Adrenal gland (tissue), 12 donors: ENCODE measurements around the gene NPR3. TPM values are rescaled to one million over a fixed set of nuclear protein-coding genes. Genes with fewer than 3 reads are reported as not detected.

ENCODE experiments used
- DNase-seq, 7 donors: peaks; one replicate each; pipeline ENCODE4 v3.0.0-alpha.2; 2019 to 2020
- H3K27ac ChIP-seq, 5 donors: fragments of 200-600 bp; sonication (generic) in 4 of 5; 1 replicate in 3 of 5; 2 replicates in 2 of 5; pipeline versions ENCODE4 v1.5.1 to v1.8.0; 2016 to 2020; ENCODE audit warnings: mild to moderate bottlenecking in 1 of 5
- H3K27me3 ChIP-seq: fragments of 200-600 bp; 2 replicates; pipeline ENCODE4 v1.8.0; 2021
- H3K36me3 ChIP-seq, 2 donors: fragments of 200-600 bp; replicated peaks in 1 of 2; 1 replicate in 1 of 2; 2 replicates in 1 of 2; pipeline versions ENCODE4 v1.5.1 to v1.8.0; 2018 to 2022
- H3K4me1 ChIP-seq, 2 donors: fragments of 200-600 bp; replicated peaks in 1 of 2; 1 replicate in 1 of 2; 2 replicates in 1 of 2; pipeline versions ENCODE4 v1.5.1 to v1.8.0; 2018 to 2021
- H3K4me3 ChIP-seq, 4 donors: fragments of 200-600 bp; sonication (generic) in 3 of 4; one replicate each; pipeline ENCODE4 v1.5.1; 2016 to 2018
- H3K9me3 ChIP-seq, 3 donors: fragments of 200-600 bp; sonication (generic) in 1 of 3; replicated peaks in 1 of 3; 1 replicate in 2 of 3; 2 replicates in 1 of 3; pipeline versions ENCODE4 v1.5.1 to v1.8.0; 2016 to 2021
- CTCF ChIP-seq, 6 experiments: fragments of 450-650 bp in 4 of 6; fragments of 200-600 bp in 2 of 6; sonication (generic) in 1 of 6; IDR thresholded peaks; 1 replicate in 5 of 6; 2 replicates in 1 of 6; pipeline versions ENCODE4 v1.5.1 to v1.8.0; 2016 to 2021; ENCODE audit warnings: antibody characterized with exemption in 6 of 6, mild to moderate bottlenecking in 2 of 6, moderate library complexity in 1 of 6
- POLR2A ChIP-seq, 2 donors: fragments of 450-650 bp; IDR thresholded peaks; one replicate each; pipeline ENCODE4 v1.6.1; 2017; ENCODE audit warnings: antibody characterized with exemption in 2 of 2, mild to moderate bottlenecking in 2 of 2, moderate library complexity in 1 of 2
- WGBS, 4 donors: extraction: QIAGEN DNeasy Blood & Tissue Kit in 2 of 4; methylation state at CpG; one replicate each; pipeline versions ENCODE4 v1.1.5 to v1.1.7; 2013 to 2017; 5-methylcytosine and 5-hydroxymethylcytosine counted together
- intact Hi-C, 2 donors: fragments of 100-400 bp; cut with DNase I; formaldehyde crosslinking; loops; one replicate each; pipeline versions ENCODE4 v1.14.1 to v1.15.0; 2022 to 2023
- polyA plus RNA-seq, 3 donors: library from polyadenylated mRNA; stranded (reverse); fragments of 200-250 nt in 2 of 3; fragments of 350-450 nt in 1 of 3; fragmentation: Illumina TruSeq in 1 of 3; extraction: RNeasy Lipid Tissue Mini Kit (QIAGEN cat#74804) in 1 of 3; gene quantifications; one replicate each; pipeline ENCODE4 v1.2.3, GENCODE V29; 2013 to 2014
- total RNA-seq, 9 donors: library from RNA; depleted of rRNA in 4 of 9; stranded (reverse); fragments of >200 nt in 4 of 9; fragments of 120-200 nt in 1 of 9; fragmentation: NEBNext Ultra II Directional in 1 of 9; extraction: Animal tissue kit (Norgen Biotek cat#: 25700) in 1 of 9; gene quantifications; one replicate each; pipeline versions ENCODE4 v1.1.0 to v1.2.4, GENCODE V29; 2013 to 2023
- donor health status: healthy with polysubstance abuse.
- donor health status: Bipolar disorder and iron deficiency.
- donor health status: DM: yes; HTN: yes; CAD: no.
- donor health status: DM: no; HTN: no; CAD: no.
- donor health status: DM: no; HTN: no; CAD: no.
- donor health status: DM: yes; HTN: yes; CAD: no.

Gene NPR3
- total and polyA plus RNA-seq, 12 donors, result 1.8 to 156 (median 9.3) TPM

- no peak overlapping the region for H3K4me3 ChIP-seq
- no peak for TF ChIP-seq POLR2A (IDR thresholded peaks at IDR 0.05)
- no peak for TF ChIP-seq CTCF (IDR thresholded peaks at IDR 0.05)
- no peak for DNase-seq
- 79 to 90% (median 86%) methylated on average over 4 of the region's 4 CpGs for WGBS, 4 donors
- no peaks in the 10 kb centered on the region for H3K9me3 ChIP-seq
- no peaks in the 10 kb centered on the region for H3K4me1 ChIP-seq
- no peak overlapping the region for H3K27ac ChIP-seq
- H3K36me3 ChIP-seq, result no peaks in the 10 kb centered on the region
- H3K27me3 ChIP-seq, result no peaks in the 10 kb centered on the region
- intact Hi-C loops, result no loop called here
Measured at GRCh38 chr5:32786311-32786710, 75.2 kb downstream of the NPR3 start.

DNA sequence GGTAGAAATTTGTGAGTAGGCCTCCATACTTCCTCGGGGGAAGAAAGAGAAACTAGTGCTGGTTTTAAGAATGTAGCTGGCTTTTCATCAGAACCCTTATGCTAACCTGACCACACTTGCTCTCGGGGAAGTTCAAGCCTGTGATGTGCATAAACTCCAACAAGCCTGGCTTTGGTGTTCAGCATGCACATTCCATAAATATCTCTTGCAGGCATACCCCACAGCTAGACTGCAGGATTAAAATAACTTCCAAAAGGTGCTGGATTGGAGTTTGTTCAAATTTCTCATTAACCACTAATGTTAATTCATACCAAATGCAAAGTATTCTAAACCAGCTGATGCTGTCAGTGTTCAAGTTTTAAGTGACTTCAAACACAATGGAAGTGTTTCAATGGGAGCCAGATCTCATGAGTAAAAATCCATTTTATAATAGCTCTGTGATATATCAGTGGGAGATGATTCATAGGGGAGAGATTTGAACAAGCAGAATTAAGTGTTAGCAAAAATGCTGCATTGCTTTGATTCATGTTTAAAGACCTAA lies 79.4 kb downstream of the NPR3 start:
- Histone ChIP-seq H3K9me3 (no peaks in the 10 kb centered on the region), H3K4me1 (no peaks in the 10 kb centered on the region), H3K27me3 (no peaks in the 10 kb centered on the region), H3K4me3 (no peak overlapping the region), H3K27ac (no peak overlapping the region), H3K36me3 (no peaks in the 10 kb centered on the region)
- DNase-seq, result no peak
- TF ChIP-seq POLR2A (IDR thresholded peaks at IDR 0.05) (no peak), CTCF (IDR thresholded peaks at IDR 0.05) (no peak)
- intact Hi-C loops, result no loop called here
- WGBS, 4 donors, result 69 to 87% (median 82%) methylated on average over 2 of the region's 2 CpGs

- 78 to 89% (median 85%) methylated on average over 8 to 9 of the region's 9 CpGs for WGBS, 4 donors
- Histone ChIP-seq H3K4me3 (no peak overlapping the region), H3K4me1 (no peaks in the 10 kb centered on the region), H3K36me3 (no peaks in the 10 kb centered on the region), H3K9me3 (no peaks in the 10 kb centered on the region), H3K27ac (no peak overlapping the region), H3K27me3 (no peaks in the 10 kb centered on the region)
- DNase-seq, result no peak
- TF ChIP-seq CTCF (IDR thresholded peaks at IDR 0.05), result no peak
- TF ChIP-seq POLR2A (IDR thresholded peaks at IDR 0.05), result no peak
- intact Hi-C loops, result no loop called here
Measured at GRCh38 chr5:32791536-32792243, 80.6 kb downstream of the NPR3 start.

- Histone ChIP-seq H3K36me3 (no peaks in the 10 kb centered on the region), H3K9me3 (no peaks in the 10 kb centered on the region), H3K27me3 (no peaks in the 10 kb centered on the region), H3K4me3 (no peak overlapping the region), H3K27ac (no peak overlapping the region), H3K4me1 (no peaks in the 10 kb centered on the region)
- peak in 3 of 7 donors; percentile 28 to 35 (median 34) for DNase-seq
- WGBS, 4 donors, result 89 to 94% (median 92%) methylated on average over 1 of the region's 1 CpG
- intact Hi-C loops, result no loop called here
- TF ChIP-seq CTCF (IDR thresholded peaks at IDR 0.05), result peak in 4 of 6 experiments; percentile 7 to 36 (median 30)
- no peak for TF ChIP-seq POLR2A (IDR thresholded peaks at IDR 0.05)
Measured at GRCh38 chr5:32794086-32794485, 83.0 kb downstream of the NPR3 start.
